WTC11 (cell line): ENCODE measurements around the gene DMPK. TPM values are rescaled to one million over a fixed set of nuclear protein-coding genes. Genes with fewer than 3 reads are reported as not detected.

Experiments used
- ATAC-seq: fragments of 200-7000 bp; cut with Tn5 transposase; 2 replicates; pipeline ENCODE4 v1.10.0; 2021; ENCODE audit warnings: mild to moderate bottlenecking, moderate library complexity
- CTCF ChIA-PET: fragments of 300-600 bp; sonication (Branson Sonifier 250); formaldehyde crosslinking; loops from one replicate; lab custom pipeline; 2021; ENCODE audit warnings: antibody characterized with exemption; lab: Charles Lee
- POLR2A ChIA-PET: fragments of 350-600 bp; sonication (Branson Sonifier 250); formaldehyde crosslinking; loops from one replicate; lab custom pipeline; 2021; ENCODE audit warnings: antibody characterized with exemption; lab: Charles Lee
- DNase-seq: peaks from one replicate; pipeline ENCODE4 v3.0.0; 2021; ENCODE audit warnings: low spot score
- H3K27ac Mint-ChIP-seq: 2 replicates; pipeline ENCODE4 v1.8.0; 2021; ENCODE audit warnings: mixed read lengths
- H3K27me3 Mint-ChIP-seq: 2 replicates; pipeline ENCODE4 v1.8.0; 2021; ENCODE audit warnings: low read depth, mild to moderate bottlenecking, moderate library complexity, mixed read lengths
- H3K36me3 Mint-ChIP-seq: 2 replicates; pipeline ENCODE4 v1.8.0; 2021; ENCODE audit warnings: mixed read lengths
- H3K4me1 Mint-ChIP-seq: 2 replicates; pipeline ENCODE4 v1.8.0; 2022; ENCODE audit warnings: mixed read lengths
- H3K4me3 Mint-ChIP-seq: 2 replicates; pipeline ENCODE4 v1.8.0; 2021; ENCODE audit warnings: mild to moderate bottlenecking, moderate library complexity, mixed read lengths
- H3K9me3 Mint-ChIP-seq: 2 replicates; pipeline ENCODE4 v1.8.0; 2021; ENCODE audit warnings: mixed read lengths
- ATF1 ChIP-seq: sonication (generic); formaldehyde crosslinking; IDR thresholded peaks from 2 replicates; pipeline ENCODE4 v1.8.1; 2023; ENCODE audit warnings: mild to moderate bottlenecking, moderate library complexity, missing genetic modification reagents
- ESRRA ChIP-seq: sonication (generic); formaldehyde crosslinking; IDR thresholded peaks from 2 replicates; pipeline ENCODE4 v1.8.1; 2022; ENCODE audit warnings: mild to moderate bottlenecking, missing genetic modification reagents, borderline replicate concordance
- GTF2I ChIP-seq: fragments of 250-450 bp; sonication (Bioruptor Pico); conservative IDR thresholded peaks from 2 replicates; pipeline ENCODE4 v1.4.0; 2021; ENCODE audit warnings: mild to moderate bottlenecking
- HMGA2 ChIP-seq: fragments of 250-450 bp; sonication (Bioruptor Pico); IDR thresholded peaks from 2 replicates; pipeline ENCODE4 v1.4.0; 2021; ENCODE audit warnings: mild to moderate bottlenecking, moderate library complexity
- KAT7 ChIP-seq: sonication (generic); formaldehyde crosslinking; IDR thresholded peaks from 2 replicates; pipeline ENCODE4 v1.8.1; 2023; ENCODE audit warnings: missing genetic modification reagents, mild to moderate bottlenecking, borderline replicate concordance
- NFATC4 ChIP-seq: fragments of 250-450 bp; sonication (Bioruptor Pico); IDR thresholded peaks from 2 replicates; pipeline ENCODE4 v1.9.0; 2021; ENCODE audit warnings: mild to moderate bottlenecking
- SOX15 ChIP-seq: fragments of 250-450 bp; sonication (Bioruptor Pico); IDR thresholded peaks from 2 replicates; pipeline ENCODE4 v1.9.0; 2021; ENCODE audit warnings: mild to moderate bottlenecking
- TP53 ChIP-seq: sonication (generic); formaldehyde crosslinking; IDR thresholded peaks from 2 replicates; pipeline ENCODE4 v1.8.1; 2023; ENCODE audit warnings: mild to moderate bottlenecking, missing genetic modification reagents
- ZNF263 ChIP-seq: sonication (generic); formaldehyde crosslinking; IDR thresholded peaks from 2 replicates; pipeline ENCODE4 v1.8.1; 2022; ENCODE audit warnings: low read depth, mild to moderate bottlenecking, moderate library complexity, missing genetic modification reagents
- ZNF423 ChIP-seq: fragments of 250-450 bp; sonication (Bioruptor Pico); IDR thresholded peaks from 2 replicates; pipeline ENCODE4 v2.1.2; 2022; ENCODE audit warnings: mild to moderate bottlenecking, moderate library complexity
- total RNA-seq: library from RNA; stranded (reverse); gene quantifications from 3 replicates; pipeline ENCODE4 v1.2.3, GENCODE V29; 2021
- TF ChIP-seq, protein P1 (sequence below): fragments of 250-450 bp; sonication (Bioruptor Pico); IDR thresholded peaks from 2 replicates; pipeline ENCODE4 v1.9.0; 2021; ENCODE audit warnings: mild to moderate bottlenecking
- TF ChIP-seq, protein P2 (sequence below): fragments of 250-450 bp; sonication (Bioruptor Pico); IDR thresholded peaks from 2 replicates; pipeline ENCODE4 v1.9.0; 2021; ENCODE audit warnings: mild to moderate bottlenecking
- TF ChIP-seq, protein P3 (sequence below): sonication (generic); formaldehyde crosslinking; IDR thresholded peaks from 2 replicates; pipeline ENCODE4 v1.8.0; 2023; ENCODE audit warnings: missing genetic modification reagents, mild to moderate bottlenecking, borderline replicate concordance
- TF ChIP-seq, protein P4 (sequence below): sonication (generic); formaldehyde crosslinking; IDR thresholded peaks from 2 replicates; pipeline ENCODE4 v1.8.1; 2023; ENCODE audit warnings: mild to moderate bottlenecking, moderate library complexity, missing genetic modification reagents
- TF ChIP-seq, protein P5 (sequence below): sonication (generic); formaldehyde crosslinking; IDR thresholded peaks from 2 replicates; pipeline ENCODE4 v1.8.0; 2022; ENCODE audit warnings: missing genetic modification reagents

The DMPK gene
- total RNA-seq, 1 experiment from 2014 or later, result 42.7 TPM

DNA sequence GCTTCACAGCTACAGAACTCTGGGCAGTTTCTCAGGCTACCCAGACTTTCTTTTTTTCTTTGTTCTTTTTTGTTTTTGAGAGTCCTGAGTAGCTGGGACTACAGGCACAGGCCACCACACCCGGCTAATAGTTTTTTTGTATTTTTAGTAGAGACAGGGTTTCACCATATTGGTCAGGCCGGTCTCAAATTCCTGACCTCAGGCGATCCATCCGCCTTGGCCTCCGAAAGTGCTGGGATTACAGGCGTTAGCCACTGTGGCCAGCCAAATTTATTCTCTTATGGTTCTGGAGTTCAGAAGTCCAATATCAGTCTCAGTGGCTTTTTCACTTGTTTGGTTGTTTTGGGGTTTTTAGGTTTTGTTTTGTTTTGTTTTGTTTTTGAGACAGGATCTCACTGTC lies 36.7 kb downstream of the DMPK start:
- ATAC-seq (no peak), DNase-seq (no peak)
- Mint-ChIP-seq H3K36me3 (no peaks in the 10 kb centered on the region), H3K27ac (no peak overlapping the region), H3K4me1 (no peaks in the 10 kb centered on the region), H3K27me3 (peaks cover 26% of the 10 kb centered on the region), H3K4me3 (no peak overlapping the region), H3K9me3 (no peaks in the 10 kb centered on the region)
- TF ChIP-seq KAT7 (CRISPR knock-in tag), result no peak
- no peak for TF ChIP-seq ATF1
- TF ChIP-seq HMGA2 (CRISPR knock-in tag), result no peak
- TF ChIP-seq GTF2I (CRISPR knock-in tag), result no peak
- TF ChIP-seq TP53 (CRISPR knock-in tag), result no peak
- TF ChIP-seq SOX15 (CRISPR knock-in tag), result no peak
- TF ChIP-seq ZNF423 (CRISPR knock-in tag), result no peak
- no peak for TF ChIP-seq NFATC4 (CRISPR knock-in tag)
- TF ChIP-seq, protein P1, sequence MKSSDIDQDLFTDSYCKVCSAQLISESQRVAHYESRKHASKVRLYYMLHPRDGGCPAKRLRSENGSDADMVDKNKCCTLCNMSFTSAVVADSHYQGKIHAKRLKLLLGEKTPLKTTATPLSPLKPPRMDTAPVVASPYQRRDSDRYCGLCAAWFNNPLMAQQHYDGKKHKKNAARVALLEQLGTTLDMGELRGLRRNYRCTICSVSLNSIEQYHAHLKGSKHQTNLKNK, result no peak
- TF ChIP-seq, protein P2, sequence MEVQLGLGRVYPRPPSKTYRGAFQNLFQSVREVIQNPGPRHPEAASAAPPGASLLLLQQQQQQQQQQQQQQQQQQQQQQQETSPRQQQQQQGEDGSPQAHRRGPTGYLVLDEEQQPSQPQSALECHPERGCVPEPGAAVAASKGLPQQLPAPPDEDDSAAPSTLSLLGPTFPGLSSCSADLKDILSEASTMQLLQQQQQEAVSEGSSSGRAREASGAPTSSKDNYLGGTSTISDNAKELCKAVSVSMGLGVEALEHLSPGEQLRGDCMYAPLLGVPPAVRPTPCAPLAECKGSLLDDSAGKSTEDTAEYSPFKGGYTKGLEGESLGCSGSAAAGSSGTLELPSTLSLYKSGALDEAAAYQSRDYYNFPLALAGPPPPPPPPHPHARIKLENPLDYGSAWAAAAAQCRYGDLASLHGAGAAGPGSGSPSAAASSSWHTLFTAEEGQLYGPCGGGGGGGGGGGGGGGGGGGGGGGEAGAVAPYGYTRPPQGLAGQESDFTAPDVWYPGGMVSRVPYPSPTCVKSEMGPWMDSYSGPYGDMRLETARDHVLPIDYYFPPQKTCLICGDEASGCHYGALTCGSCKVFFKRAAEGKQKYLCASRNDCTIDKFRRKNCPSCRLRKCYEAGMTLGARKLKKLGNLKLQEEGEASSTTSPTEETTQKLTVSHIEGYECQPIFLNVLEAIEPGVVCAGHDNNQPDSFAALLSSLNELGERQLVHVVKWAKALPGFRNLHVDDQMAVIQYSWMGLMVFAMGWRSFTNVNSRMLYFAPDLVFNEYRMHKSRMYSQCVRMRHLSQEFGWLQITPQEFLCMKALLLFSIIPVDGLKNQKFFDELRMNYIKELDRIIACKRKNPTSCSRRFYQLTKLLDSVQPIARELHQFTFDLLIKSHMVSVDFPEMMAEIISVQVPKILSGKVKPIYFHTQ (CRISPR knock-in tag), result no peak
- no peak for TF ChIP-seq ESRRA (CRISPR knock-in tag)
- TF ChIP-seq, protein P3, sequence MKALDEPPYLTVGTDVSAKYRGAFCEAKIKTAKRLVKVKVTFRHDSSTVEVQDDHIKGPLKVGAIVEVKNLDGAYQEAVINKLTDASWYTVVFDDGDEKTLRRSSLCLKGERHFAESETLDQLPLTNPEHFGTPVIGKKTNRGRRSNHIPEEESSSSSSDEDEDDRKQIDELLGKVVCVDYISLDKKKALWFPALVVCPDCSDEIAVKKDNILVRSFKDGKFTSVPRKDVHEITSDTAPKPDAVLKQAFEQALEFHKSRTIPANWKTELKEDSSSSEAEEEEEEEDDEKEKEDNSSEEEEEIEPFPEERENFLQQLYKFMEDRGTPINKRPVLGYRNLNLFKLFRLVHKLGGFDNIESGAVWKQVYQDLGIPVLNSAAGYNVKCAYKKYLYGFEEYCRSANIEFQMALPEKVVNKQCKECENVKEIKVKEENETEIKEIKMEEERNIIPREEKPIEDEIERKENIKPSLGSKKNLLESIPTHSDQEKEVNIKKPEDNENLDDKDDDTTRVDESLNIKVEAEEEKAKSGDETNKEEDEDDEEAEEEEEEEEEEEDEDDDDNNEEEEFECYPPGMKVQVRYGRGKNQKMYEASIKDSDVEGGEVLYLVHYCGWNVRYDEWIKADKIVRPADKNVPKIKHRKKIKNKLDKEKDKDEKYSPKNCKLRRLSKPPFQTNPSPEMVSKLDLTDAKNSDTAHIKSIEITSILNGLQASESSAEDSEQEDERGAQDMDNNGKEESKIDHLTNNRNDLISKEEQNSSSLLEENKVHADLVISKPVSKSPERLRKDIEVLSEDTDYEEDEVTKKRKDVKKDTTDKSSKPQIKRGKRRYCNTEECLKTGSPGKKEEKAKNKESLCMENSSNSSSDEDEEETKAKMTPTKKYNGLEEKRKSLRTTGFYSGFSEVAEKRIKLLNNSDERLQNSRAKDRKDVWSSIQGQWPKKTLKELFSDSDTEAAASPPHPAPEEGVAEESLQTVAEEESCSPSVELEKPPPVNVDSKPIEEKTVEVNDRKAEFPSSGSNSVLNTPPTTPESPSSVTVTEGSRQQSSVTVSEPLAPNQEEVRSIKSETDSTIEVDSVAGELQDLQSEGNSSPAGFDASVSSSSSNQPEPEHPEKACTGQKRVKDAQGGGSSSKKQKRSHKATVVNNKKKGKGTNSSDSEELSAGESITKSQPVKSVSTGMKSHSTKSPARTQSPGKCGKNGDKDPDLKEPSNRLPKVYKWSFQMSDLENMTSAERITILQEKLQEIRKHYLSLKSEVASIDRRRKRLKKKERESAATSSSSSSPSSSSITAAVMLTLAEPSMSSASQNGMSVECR, result no peak
- no peak for TF ChIP-seq ZNF263
- TF ChIP-seq, protein P4, sequence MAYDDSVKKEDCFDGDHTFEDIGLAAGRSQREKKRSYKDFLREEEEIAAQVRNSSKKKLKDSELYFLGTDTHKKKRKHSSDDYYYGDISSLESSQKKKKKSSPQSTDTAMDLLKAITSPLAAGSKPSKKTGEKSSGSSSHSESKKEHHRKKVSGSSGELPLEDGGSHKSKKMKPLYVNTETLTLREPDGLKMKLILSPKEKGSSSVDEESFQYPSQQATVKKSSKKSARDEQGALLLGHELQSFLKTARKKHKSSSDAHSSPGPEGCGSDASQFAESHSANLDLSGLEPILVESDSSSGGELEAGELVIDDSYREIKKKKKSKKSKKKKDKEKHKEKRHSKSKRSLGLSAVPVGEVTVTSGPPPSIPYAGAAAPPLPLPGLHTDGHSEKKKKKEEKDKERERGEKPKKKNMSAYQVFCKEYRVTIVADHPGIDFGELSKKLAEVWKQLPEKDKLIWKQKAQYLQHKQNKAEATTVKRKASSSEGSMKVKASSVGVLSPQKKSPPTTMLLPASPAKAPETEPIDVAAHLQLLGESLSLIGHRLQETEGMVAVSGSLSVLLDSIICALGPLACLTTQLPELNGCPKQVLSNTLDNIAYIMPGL (CRISPR knock-in tag), result no peak
- TF ChIP-seq, protein P5, sequence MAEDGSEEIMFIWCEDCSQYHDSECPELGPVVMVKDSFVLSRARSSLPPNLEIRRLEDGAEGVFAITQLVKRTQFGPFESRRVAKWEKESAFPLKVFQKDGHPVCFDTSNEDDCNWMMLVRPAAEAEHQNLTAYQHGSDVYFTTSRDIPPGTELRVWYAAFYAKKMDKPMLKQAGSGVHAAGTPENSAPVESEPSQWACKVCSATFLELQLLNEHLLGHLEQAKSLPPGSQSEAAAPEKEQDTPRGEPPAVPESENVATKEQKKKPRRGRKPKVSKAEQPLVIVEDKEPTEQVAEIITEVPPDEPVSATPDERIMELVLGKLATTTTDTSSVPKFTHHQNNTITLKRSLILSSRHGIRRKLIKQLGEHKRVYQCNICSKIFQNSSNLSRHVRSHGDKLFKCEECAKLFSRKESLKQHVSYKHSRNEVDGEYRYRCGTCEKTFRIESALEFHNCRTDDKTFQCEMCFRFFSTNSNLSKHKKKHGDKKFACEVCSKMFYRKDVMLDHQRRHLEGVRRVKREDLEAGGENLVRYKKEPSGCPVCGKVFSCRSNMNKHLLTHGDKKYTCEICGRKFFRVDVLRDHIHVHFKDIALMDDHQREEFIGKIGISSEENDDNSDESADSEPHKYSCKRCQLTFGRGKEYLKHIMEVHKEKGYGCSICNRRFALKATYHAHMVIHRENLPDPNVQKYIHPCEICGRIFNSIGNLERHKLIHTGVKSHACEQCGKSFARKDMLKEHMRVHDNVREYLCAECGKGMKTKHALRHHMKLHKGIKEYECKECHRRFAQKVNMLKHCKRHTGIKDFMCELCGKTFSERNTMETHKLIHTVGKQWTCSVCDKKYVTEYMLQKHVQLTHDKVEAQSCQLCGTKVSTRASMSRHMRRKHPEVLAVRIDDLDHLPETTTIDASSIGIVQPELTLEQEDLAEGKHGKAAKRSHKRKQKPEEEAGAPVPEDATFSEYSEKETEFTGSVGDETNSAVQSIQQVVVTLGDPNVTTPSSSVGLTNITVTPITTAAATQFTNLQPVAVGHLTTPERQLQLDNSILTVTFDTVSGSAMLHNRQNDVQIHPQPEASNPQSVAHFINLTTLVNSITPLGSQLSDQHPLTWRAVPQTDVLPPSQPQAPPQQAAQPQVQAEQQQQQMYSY, result no peak
- ChIA-PET POLR2A (interaction anchor here (1.1 kb wide), 1 partner anchor 33 kb away, joined by 3 read pairs; no protein-coding TSS in a partner anchor), CTCF (interaction anchor here (0.9 to 1.2 kb wide), 4 partner anchors 8 to 71 kb away, joined by 3 to 6 read pairs (median 3); partner anchors contain the start of genes QPCTL, SIX5 and SNRPD2)
